ENCODE data around the gene CAPN12. TPM values are rescaled to one million over a fixed set of nuclear protein-coding genes. Genes with fewer than 3 reads are reported as not detected.
A peak's percentile ranks its signal among the peaks of the same experiment; 100 is the strongest.
"Not testable (repeated sequence)": the region's sequence is repeated elsewhere in the genome, so short reads cannot be mapped to it uniquely, and the experiment has no call there.

The CAPN12 gene
- total RNA-seq, 1 donor: 1.8 TPM

- no peaks in the 10 kb centered on the region for H3K4me1 ChIP-seq (ENCODE audit: insufficient read depth, low read length)
- H3K27me3 ChIP-seq (ENCODE audit: insufficient read depth, low read length): no peaks in the 10 kb centered on the region
- no peak overlapping the region for H3K4me3 ChIP-seq (ENCODE audit: low read length)
- H3K9me3 ChIP-seq (ENCODE audit: low read depth, low read length): no peaks in the 10 kb centered on the region
Observed at GRCh38 chr19:38780443-38780842, 36.2 kb upstream of the CAPN12 start.

- no peaks in the 10 kb centered on the region for H3K4me1 ChIP-seq (ENCODE audit: insufficient read depth, low read length)
- no peak overlapping the region for H3K4me3 ChIP-seq (ENCODE audit: low read length)
- H3K9me3 ChIP-seq (ENCODE audit: low read depth, low read length): no peaks in the 10 kb centered on the region
- no peaks in the 10 kb centered on the region for H3K27me3 ChIP-seq (ENCODE audit: insufficient read depth, low read length)
Observed at GRCh38 chr19:38778733-38779132, 34.5 kb upstream of the CAPN12 start.

- Histone ChIP-seq H3K4me3 (ENCODE audit: low read length) (no peak overlapping the region), H3K4me1 (ENCODE audit: insufficient read depth, low read length) (peaks cover 8% of the 10 kb centered on the region), H3K9me3 (ENCODE audit: low read depth, low read length) (no peaks in the 10 kb centered on the region), H3K27me3 (ENCODE audit: insufficient read depth, low read length) (no peaks in the 10 kb centered on the region)
Observed at GRCh38 chr19:38774181-38774950, 30.1 kb upstream of the CAPN12 start.

- peaks cover 12% of the 10 kb centered on the region for H3K4me1 ChIP-seq (ENCODE audit: insufficient read depth, low read length)
- no peaks in the 10 kb centered on the region for H3K9me3 ChIP-seq (ENCODE audit: low read depth, low read length)
- H3K27me3 ChIP-seq (ENCODE audit: insufficient read depth, low read length): no peaks in the 10 kb centered on the region
- H3K4me3 ChIP-seq (ENCODE audit: low read length): no peak within 1 kb of the TSS
Observed at GRCh38 chr19:38773469-38774177, 29.3 kb upstream of the CAPN12 start, which contains the start of gene LGALS7. LGALS7 (minus strand) TSS chr19:38773517; CDS start chr19:38773492, 25 bp downstream.

GRCh38 chr19:38771569-38771968 is 27.3 kb upstream of the CAPN12 start:
- not testable (repeated sequence) for H3K9me3 ChIP-seq (ENCODE audit: low read depth, low read length); H3K4me3 ChIP-seq (ENCODE audit: low read length); H3K27me3 ChIP-seq (ENCODE audit: insufficient read depth, low read length)
- H3K4me1 ChIP-seq (ENCODE audit: insufficient read depth, low read length): peaks cover 12% of the 10 kb centered on the region

GRCh38 chr19:38770949-38771275 is 26.6 kb upstream of the CAPN12 start:
- peaks cover 12% of the 10 kb centered on the region for H3K4me1 ChIP-seq (ENCODE audit: insufficient read depth, low read length)
- H3K4me3 ChIP-seq (ENCODE audit: low read length); H3K9me3 ChIP-seq (ENCODE audit: low read depth, low read length); H3K27me3 ChIP-seq (ENCODE audit: insufficient read depth, low read length): not testable (repeated sequence)

GRCh38 chr19:38770228-38770948 is 26.1 kb upstream of the CAPN12 start:
- H3K4me3 ChIP-seq (ENCODE audit: low read length): peak overlapping the region; percentile 36
- H3K27me3 ChIP-seq (ENCODE audit: insufficient read depth, low read length); H3K9me3 ChIP-seq (ENCODE audit: low read depth, low read length): not testable (repeated sequence)
- H3K4me1 ChIP-seq (ENCODE audit: insufficient read depth, low read length): peaks cover 12% of the 10 kb centered on the region

- no peaks in the 10 kb centered on the region for H3K27me3 ChIP-seq (ENCODE audit: insufficient read depth, low read length)
- peaks cover 12% of the 10 kb centered on the region for H3K4me1 ChIP-seq (ENCODE audit: insufficient read depth, low read length)
- H3K4me3 ChIP-seq (ENCODE audit: low read length): peak overlapping the region; percentile 36
- no peaks in the 10 kb centered on the region for H3K9me3 ChIP-seq (ENCODE audit: low read depth, low read length)
Observed at GRCh38 chr19:38769635-38770211, 25.4 kb upstream of the CAPN12 start.

- Histone ChIP-seq H3K9me3 (ENCODE audit: low read depth, low read length) (no peaks in the 10 kb centered on the region), H3K4me1 (ENCODE audit: insufficient read depth, low read length) (peaks cover 12% of the 10 kb centered on the region)
Observed at GRCh38 chr19:38766276-38767047, 22.2 kb upstream of the CAPN12 start.

GRCh38 chr19:38765214-38765613 is 20.9 kb upstream of the CAPN12 start:
- Histone ChIP-seq H3K4me1 (ENCODE audit: insufficient read depth, low read length) (peaks cover 12% of the 10 kb centered on the region), H3K4me3 (ENCODE audit: low read length) (no peak overlapping the region), H3K9me3 (ENCODE audit: low read depth, low read length) (no peaks in the 10 kb centered on the region), H3K27me3 (ENCODE audit: insufficient read depth, low read length) (no peaks in the 10 kb centered on the region)

More at GRCh38 chr19:38766276-38767047, 22.2 kb upstream of the CAPN12 start:
- Histone ChIP-seq H3K4me3 (ENCODE audit: low read length) (no peak overlapping the region), H3K27me3 (ENCODE audit: insufficient read depth, low read length) (no peaks in the 10 kb centered on the region)

- no peaks in the 10 kb centered on the region for H3K27me3 ChIP-seq (ENCODE audit: insufficient read depth, low read length)
- H3K9me3 ChIP-seq (ENCODE audit: low read depth, low read length): no peaks in the 10 kb centered on the region
- peaks cover 11% of the 10 kb centered on the region for H3K4me1 ChIP-seq (ENCODE audit: insufficient read depth, low read length)
- no peak overlapping the region for H3K4me3 ChIP-seq (ENCODE audit: low read length)
Observed at GRCh38 chr19:38763795-38764220, 19.5 kb upstream of the CAPN12 start.

- not testable (repeated sequence) for H3K27me3 ChIP-seq (ENCODE audit: insufficient read depth, low read length); H3K4me3 ChIP-seq (ENCODE audit: low read length); H3K9me3 ChIP-seq (ENCODE audit: low read depth, low read length)
- peaks cover 11% of the 10 kb centered on the region for H3K4me1 ChIP-seq (ENCODE audit: insufficient read depth, low read length)
Observed at GRCh38 chr19:38761884-38762389, 17.7 kb upstream of the CAPN12 start.

- H3K4me3 ChIP-seq (ENCODE audit: low read length); H3K9me3 ChIP-seq (ENCODE audit: low read depth, low read length); H3K27me3 ChIP-seq (ENCODE audit: insufficient read depth, low read length): not testable (repeated sequence)
- H3K4me1 ChIP-seq (ENCODE audit: insufficient read depth, low read length): peaks cover 11% of the 10 kb centered on the region
Observed at GRCh38 chr19:38760805-38761517, 16.7 kb upstream of the CAPN12 start.

GRCh38 chr19:38759590-38760003 is 15.3 kb upstream of the CAPN12 start:
- H3K4me3 ChIP-seq (ENCODE audit: low read length): no peak overlapping the region
- H3K4me1 ChIP-seq (ENCODE audit: insufficient read depth, low read length): peaks cover 11% of the 10 kb centered on the region
- H3K9me3 ChIP-seq (ENCODE audit: low read depth, low read length): no peaks in the 10 kb centered on the region
- H3K27me3 ChIP-seq (ENCODE audit: insufficient read depth, low read length): no peaks in the 10 kb centered on the region

Data from mononuclear cell (primary cell).